ENCODE results near the gene CUX1.

The CUX1 gene

DNA sequence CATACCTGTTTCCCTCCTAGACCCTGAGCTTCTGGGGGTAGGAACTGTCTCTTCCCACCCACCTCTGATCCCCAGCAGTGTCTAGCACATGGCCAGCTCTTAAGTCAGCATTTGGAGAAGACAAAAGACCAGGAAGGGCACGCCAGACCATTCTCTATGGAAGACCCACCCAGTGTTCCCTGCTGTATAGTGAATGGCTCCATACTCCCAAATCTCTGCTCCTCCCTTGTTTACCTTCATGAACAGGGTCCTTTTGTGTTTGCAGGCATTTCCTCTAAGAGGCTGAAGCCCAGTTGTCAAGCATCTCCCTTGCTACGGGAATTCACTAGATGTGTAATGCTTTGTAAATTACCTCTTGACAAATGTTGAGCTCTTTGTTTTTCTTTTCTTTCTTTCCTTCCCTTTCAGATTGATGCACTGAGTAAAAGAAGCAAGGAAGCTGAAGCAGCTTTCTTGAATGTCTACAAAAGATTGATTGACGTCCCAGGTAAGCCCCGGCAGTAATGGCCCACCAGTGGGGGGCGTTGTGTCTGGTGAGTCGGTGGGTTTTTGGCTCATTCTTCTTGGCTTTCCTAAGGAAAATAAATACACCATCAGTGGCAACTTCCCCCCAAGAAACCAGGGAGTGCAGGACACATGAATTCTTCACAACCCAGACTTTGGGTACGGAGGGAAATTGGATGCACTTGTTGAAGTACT, 252.7 kb downstream of the CUX1 start:
- no peak for DNase-seq (ENCODE audit: low read depth, low spot score)

DNA sequence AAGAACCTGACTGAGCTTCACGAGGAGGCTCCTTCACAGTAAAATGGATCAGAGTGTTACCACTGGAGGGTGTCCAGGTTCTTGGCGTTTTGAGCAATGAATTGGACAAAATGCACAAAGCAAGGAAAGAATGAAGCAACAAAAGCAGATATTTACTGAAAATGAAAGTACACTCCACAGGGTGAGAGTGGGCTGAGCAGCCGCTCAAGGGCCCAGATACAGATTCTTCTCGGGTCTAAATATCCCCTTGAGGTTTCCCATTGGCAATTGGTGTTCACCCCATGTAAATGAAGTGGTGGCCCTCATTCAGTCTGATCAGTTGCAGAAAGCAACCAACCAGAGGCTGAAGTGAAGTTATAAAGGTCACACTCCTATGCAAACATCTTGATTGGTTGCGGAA, 254.6 kb downstream of the CUX1 start:
- no peak for DNase-seq (ENCODE audit: low read depth, low spot score)

DNA sequence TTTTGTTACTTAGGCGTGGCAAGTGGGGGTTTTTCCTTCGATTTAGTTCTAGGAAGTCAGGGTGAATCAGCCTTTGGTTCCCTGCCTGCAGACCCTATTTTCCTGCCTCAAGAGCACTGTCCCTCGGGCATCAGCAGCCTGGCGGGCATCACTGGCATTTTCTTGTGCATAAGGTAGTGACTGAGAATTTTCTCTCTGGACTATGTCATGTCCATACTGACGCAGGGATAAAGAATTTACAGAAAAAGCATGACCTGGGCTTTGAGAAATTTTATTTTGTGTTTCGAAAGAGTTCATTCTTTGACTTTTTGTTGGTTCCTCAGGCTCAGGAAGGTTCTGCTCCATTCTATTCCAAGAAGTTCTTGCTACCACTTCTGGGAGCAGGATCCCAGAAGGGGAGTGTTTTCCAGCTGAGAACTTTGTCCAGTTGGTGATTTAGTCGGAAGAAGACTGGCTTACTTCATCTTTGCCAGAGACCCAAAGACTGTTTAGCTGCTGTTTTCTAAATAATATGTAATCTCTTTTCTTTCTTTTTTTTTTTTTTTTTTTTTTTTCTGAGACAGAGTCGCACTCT, 255.3 kb downstream of the CUX1 start:
- no peak for DNase-seq (ENCODE audit: low read depth, low spot score)

DNA sequence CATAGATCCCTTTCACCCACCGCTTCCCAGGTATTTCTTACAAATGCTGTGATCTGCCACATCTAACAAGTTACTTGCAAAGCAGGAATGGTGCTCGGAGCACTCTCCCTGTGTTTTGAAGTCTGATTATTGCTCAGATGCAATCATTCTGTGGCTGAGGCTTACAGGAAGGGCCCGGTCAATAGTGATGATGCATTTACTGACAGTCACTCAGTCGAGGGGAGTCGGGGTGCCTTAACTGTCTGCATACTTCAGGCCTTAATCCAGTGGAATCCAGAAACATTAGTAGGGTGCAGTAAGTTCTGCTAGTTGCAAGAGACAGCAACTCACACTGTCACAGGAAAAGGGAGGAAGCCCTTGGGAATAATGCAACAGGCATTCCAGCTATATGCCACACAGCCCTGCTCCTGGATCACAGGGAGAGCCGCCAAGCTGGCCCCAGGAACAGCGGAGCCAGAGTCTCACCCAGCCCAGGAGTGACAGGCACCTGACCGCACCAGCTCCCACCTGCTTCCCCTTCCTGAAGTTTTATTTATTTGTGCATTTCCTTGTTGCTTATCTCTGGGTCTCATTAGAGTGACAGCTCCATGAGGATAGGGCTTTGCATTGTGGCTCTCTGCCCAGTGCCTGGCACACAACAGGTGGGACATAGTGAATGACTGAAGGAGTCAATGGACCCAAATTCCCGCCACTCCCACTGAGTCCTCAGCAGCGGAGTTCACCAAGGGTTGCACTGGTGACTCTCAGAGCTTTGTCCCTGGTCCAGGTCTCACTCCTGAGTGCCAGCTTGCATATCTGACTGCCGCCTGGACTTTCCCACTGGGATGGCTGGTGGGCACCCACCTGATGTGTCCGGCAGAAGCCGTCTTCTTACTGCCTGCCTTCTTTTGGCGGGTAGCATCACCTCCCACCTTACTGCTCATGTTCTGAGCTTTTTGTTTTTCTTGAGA, 256.8 kb downstream of the CUX1 start:
- no peak for DNase-seq (ENCODE audit: low read depth, low spot score)

DNA sequence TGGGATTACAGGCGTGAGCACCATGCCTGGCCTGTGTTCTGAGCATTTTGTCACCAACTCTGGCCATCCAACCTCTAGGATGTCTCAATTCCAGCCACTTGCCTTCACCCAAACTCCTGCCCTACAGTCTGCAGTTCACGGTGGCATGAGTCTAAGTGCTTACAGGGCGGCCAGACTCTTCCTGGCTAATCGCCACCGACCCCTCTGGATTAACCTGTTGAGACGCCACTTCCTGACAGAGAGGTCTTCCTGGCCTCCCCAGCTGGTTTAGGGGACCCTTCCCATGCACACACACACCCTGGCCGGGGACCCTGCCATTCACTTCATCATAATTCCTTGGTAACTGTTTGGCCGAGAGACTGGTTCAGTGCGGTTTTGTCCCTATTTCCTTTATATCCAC, 257.7 kb downstream of the CUX1 start:
- DNase-seq (ENCODE audit: low read depth, low spot score), result no peak

DNA sequence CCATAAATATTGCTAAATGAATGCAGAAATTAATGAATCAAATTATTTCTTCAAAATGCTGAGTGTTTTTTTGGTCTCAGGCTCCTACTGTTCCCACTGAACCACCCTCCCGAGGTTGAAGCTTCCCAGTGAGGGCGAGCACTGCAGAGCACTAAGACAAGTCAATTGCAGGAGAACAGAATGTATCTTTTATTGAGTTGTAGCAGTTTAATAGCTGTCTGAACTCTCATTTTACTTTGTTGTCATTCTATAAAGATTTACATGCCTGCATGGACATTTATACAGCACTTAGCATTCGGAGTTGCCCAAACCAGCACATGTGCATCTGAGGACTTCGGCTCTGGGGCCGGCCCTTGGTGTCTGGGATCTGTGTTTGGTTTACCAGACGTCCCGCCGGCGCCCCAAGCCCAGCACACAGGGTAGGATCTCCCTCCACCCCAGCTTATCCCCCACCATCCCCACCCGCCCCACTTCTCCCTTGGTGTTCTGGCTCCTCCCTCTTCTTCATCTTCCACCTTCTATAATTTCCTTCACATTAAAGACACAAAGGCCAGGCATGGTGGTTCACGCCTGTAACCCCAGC, 258.2 kb downstream of the CUX1 start:
- no peak for DNase-seq (ENCODE audit: low read depth, low spot score)

DNA sequence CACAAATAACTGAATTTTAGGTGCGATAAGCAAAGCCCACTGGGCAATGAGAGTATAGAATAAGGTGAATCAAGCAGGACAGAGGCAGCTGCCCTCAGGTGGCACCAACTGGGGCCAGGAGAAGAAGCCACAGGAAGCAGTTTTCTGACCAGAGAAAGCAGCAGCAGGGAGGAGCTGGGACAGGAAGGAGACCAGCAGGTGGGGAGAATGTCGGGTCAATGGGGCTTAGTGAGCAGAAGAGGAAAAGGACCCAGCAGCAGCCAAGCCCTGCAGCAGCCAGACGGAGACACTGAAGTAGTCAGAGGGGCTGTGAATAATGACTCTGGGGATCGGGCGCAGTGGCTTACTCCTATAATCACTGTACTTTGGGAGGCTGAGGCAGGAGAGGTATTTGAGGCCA, 259.7 kb downstream of the CUX1 start:
- DNase-seq (ENCODE audit: low read depth, low spot score), result no peak

DNA sequence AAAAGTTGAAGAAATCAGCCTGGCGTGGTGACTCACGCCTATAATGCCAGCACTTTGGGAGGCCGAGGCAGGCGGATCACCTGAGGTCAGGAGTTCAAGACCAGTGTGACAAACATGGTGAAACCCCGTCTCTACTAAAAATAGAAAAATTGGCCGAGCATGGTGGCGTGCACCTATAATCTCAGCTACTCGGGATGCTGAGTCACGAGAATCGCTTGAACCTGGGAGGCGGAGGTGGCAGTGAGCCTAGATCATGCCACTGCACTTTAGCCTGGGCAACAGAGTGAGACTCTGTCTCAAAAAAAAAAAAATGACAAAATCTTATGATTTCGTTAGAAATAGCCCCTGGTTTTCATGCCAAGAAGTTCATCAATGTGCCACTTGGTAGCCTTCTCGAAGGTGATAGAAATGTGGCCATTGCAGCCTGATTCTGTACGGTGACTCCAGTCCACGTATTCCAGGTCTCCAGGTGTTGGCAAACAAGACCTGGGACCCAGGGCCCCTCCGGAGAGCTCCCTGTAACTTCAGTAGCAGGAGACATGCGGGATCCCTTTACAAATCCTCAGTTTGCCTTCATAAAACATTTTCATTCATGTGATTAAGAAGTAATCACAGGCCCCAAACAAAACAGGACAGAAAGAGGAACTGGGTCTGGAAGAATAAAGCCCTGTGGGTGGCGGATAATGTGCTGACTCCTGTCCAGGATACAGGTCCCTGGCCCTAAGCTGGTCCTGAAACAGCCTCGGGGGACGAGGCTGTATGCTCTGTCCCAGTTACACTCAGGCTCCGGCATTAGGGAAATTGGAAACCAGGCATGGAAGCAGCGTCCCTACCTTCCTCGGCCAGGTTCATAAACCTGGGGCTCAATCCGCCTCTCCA, 262.0 kb downstream of the CUX1 start:
- DNase-seq (ENCODE audit: low read depth, low spot score), result no peak

DNA sequence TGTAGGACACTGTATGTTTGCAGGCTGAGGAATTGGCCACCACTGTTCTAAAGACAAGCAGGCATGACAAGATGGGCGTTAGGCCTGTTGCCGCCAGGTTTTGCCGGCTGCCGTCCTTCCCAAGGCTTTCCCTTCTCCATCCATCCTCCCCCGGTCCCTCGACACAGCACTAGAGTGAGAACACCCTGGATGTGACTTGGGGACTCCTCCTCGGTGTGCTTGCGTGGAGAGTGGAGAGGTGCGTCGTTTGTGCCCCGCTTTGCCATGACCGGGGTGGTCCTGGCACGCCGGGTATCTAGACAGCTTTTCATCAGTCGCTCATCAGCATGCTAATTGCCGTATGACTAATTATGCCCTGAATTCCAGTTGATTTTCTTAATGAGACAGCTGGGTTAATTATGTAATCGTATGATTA, 262.6 kb downstream of the CUX1 start:
- no peak for DNase-seq (ENCODE audit: low read depth, low spot score)

DNA sequence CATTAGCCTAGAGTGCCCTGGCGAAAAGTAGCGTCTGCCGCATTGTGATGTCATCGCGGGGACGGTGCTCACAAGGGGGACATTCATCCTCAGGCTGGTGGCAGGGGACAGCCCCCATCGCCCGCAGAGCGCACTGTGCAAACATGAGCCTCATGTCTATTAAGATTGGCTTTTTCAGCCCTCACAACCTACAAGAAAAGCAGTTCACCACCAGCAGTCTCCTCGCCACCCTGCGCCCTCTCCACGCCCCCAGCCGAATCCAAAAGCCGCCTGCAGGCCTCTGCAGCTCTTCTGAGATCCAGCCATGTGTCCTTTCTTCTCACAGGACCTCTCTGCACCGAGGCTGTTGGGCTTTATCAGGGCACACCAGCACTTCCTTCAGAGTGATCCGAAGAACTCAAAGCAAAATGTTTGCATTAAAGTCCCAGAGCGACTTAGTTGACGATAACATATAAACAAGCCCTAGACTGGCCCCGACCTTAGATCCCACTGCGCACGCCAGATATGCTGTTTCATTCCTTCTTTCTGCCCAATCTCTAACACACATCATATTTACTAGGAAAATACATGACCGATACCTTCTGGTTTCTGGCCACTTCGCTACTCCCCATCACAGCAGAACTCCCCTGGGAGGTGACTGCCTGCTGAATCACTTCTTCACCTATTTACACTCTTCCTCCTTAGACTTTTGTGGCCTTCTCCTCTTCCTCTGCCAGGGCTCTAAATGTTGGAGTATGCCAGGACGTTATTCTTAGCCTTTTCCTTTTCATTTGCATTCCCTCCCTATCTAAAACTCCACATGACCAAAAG, 263.2 kb downstream of the CUX1 start:
- no peak for DNase-seq (ENCODE audit: low read depth, low spot score)

DNA sequence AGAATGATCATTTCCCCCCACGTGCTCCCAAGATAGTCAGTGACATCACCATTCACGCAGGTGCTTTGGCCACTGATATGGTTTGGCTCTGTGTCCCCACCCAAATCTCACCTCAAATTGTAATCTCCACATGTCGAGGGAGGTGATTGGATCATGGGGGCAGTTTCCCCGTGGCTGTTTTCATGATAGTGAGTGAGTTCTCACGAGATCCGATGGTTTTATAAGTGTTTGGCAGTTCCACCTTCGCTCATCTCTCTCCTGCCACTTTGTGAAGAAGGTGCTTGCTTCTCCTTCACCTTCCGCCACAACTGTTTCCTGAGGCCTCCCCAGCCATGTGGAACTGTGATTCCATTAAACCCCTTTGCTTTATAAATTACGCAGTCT, 263.8 kb downstream of the CUX1 start:
- DNase-seq (ENCODE audit: low read depth, low spot score), result no peak

DNA sequence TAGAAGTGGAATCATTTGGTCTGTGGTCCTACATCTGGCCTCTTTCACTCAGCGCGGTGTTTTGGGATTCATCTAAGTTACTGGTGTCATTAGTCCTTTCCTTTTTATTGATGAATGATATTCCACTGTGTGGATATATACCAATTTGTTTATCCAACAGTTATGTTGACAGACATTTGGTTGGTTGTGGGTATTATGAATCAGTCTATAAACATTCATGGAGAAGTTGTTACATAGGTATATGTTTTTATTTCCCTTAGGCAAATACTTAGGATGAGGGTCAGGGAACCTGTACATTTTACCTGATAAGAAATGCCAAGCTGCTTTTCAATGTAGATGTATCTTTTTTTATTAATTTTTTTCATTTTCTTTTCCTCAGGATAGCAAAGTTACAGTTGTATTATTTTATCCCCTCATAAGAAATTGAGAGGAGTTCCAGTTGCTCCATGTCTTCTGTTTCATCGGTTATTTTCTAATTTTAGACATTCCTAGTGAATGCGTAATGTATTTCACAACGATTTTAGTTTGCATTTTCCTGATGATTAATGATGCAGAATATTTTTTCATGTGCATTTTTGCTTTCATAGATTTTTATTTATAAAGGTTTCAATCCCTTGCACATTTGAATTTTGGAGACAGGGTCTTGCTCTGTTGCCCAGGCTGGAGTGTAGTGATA, 265.4 kb downstream of the CUX1 start:
- DNase-seq (ENCODE audit: low read depth, low spot score), result no peak

DNA sequence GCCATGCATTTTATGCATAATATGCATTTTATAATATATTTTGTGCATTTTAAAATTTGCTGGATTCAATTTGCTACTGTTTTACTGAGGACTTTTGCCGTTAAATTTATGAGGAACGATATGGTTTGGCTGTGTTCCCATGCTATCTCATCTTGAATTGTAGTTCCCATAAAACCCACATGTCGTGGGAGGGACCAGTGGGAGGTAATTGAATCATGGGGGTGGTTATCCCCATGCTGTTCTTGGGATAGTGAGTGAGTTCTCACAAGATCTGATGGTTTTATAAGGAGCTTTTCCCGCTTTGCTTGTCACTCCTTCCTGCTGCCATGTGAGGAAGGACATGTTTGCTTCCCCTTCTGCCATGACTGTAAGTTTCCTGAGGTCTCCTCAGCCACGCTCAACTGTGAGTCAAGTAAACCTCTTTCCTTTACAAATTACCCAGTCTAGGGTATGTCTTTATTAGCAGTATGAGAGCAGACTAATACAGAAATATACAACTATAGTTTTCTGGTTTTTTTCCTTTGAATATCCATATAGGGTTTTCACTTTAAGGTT, 267.9 kb downstream of the CUX1 start:
- DNase-seq (ENCODE audit: low read depth, low spot score), result no peak

DNA sequence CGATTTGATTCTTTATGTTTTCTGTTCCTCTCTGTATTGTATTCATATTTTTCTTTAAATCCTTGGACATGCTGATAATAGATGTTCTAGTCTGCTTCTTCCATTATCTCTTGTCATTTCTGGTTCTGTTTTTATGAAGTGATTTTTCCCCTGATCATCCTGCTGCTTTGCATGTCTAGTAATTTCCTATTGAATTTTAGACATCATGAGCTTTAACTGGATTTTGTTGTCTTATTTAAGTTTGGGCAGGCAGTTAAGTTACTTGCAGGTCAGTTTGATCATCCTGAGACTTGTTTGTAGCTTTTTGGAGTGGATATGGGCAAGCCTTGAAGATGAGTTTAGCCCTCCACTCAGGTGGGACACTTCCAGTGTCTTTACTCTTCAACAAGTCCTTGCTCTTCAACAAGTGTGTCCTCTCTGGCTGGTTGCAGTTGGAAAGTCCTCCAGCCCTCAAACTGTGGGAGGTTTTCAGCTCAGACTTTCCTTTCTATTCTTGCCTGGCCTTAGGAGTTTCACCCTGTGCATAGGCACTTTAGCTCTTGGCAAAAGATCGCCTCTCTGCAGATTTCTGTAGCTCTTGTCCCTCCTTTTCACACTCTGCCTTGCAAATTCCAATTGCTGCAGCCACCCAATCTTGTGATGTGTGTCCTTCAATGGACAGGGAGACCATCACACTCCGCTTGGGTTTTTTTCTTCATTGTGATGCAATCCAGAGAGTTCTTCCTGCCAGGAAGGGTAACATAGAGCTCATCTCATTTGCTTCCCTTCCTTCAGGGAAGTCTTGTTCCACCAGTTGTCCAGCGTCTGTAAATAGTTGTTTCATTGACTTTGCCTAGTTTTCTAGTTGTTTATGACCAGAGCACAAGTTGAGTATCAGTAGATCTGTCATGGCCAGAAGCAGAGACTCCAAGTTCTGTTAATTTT, 272.0 kb downstream of the CUX1 start:
- no peak for DNase-seq (ENCODE audit: low read depth, low spot score)

DNA sequence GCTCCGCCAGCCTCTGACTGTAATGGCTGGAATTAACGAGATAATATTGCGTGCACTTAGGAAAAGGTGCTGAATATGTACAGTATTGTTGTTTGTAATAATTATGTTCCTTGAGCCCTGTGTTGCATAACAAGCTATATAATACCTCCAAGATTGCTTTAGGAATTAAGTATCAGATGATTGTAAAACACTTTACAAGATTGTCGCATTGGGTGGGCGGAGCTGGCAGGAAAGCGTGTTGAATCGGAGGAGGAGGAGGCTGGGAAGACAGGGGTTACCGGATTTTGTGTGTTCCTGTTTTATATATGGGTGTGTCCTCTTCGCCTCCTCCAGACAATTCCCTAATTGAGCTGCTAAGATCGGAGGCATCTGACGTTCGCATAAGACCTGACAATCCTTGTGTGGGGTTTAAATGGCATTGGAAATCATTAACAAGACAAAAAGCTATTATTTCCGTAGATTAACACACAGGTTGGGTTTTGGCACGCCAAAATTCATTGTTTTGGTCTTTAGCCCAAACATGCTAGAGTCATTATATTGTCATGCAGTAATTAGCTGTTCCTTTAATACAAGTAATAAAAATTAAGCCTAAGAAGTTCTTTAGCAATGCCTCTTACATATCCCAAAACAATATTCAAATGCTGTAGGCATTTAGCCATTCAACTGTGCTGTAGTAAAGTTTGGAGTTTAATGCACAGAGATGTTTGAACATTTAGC, 276.3 kb downstream of the CUX1 start:
- no peak for DNase-seq (ENCODE audit: low read depth, low spot score)

DNA sequence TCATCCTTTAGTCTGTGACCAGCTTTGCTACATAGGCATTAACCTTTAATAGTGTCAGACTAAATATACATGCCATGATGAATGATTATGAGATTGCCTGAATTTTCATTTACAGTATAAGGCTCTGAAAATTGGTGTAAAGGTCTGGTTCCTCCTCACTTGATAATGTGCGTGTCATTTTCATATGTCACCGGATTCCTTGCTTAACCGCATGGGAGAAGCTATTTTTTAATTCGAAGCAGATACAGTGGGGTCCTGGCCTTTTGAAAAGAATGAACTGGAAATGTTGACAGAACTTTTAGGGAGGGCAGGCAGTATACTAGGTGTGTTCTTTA, 276.9 kb downstream of the CUX1 start:
- no peak for DNase-seq (ENCODE audit: low read depth, low spot score)

DNA sequence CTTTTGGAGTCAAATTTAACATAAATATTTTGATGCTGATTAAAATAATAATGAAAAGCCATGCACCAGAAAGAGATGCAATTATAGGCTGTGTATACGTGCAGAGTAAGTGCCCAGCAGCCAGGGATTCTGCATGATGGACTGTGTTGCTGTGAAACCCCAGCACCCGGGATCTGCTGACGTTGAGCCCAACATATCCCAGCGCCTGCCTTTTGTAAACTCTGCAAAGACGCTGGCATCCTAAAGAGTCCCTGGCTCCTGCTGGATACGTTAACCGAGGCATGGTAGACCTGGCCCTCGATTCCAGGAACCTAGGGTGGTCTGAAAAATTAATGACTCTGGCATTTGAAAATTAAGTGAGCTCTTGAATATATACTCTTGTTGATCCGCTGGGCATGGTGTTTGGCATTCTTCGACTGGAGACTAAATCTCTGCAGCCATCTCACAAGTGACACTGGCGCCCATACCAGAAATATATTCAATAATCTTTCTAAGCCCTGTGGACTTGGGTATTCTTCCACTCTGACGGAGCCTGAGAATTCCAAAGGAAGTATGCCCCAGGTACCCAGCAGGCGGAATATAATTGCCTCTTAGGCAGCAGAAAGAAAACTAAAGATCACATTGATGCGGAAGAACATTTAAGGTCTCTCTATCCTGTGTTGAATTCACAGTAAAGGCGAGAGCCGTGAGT, 278.0 kb downstream of the CUX1 start:
- DNase-seq (ENCODE audit: low read depth, low spot score), result no peak

DNA sequence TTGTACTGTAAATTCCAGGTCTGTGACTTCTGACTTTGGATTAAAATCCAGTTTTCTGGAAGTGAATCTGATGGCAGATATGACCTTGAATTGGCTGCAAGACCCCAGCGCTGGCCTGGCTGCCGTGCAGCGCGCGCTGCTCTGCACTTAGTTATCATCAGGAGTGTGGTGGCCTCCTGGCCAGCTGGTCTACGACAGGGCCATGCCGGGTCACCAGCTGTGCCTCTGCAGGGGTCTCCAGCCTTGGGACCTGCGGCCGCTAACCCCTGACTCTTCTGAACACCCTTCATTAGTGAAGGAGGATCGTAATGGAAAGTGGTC, 278.5 kb downstream of the CUX1 start:
- DNase-seq (ENCODE audit: low read depth, low spot score), result no peak

Data from activated CD4-positive, CD25-positive, alpha-beta regulatory T cell treated with anti-CD3 and anti-CD28 coated beads, Interleukin-2, amount 50 U/mL, for 16 hours (primary cell).